ENCODE measurements around the gene GRAMD1C.
"Not testable (repeated sequence)": the region's sequence is repeated elsewhere in the genome, so short reads cannot be mapped to it uniquely, and the experiment has no call there.

GRAMD1C gene

DNA sequence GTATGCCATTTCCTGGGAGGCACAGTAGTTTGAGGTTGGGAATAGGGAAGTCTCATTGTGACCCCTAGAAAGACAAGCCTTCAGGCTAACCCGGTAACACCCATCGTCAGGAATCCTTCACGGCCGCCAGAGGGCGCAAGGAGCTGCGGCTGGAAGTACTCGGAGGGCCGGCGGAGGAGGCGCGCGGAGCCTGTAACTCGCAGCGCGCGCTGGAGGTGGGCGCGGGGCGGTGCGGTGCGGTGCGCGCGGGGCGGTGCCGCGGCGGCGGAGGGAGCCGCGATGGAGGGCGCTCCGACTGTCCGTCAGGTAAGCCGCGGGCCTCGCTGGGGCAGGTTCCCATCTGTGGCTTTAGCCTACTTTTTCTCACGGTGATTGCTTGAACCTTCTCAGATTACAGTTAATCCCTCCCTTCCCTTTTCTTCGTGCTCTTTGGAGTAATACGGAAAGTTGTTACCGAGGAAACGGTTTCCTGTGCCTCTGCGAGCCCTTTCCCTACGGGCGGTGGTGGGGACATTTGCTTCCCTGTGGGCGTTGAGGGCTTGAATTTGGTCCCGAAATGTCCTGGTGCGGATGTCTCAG is at the start of gene GRAMD1C:
Gene GRAMD1C (plus strand): TSS at position 158 of the 579 bp plus-strand sequence. CDS start 122 bp downstream, at position 280.
- peak; percentile 89 for DNase-seq

DNA sequence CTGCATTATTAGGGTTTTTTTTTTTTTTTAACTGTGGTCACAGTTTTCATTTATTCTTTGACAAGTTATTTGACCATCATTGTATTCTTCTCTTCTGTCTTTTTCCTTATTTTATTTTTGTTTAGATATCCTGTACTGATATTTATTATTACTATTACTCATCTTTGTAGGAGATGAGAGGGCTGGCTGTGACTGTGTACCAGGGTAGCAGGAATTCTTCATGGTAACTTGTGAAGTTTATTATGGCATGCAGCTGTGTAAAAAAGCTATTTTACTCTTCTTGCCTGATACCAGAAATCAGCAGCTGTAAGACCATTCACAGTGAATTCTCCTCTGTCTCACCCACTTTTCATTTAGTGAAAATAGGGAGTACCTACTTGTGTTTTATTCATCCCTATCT is 47.2 kb upstream of the GRAMD1C start:
- DNase-seq, result no peak

DNA sequence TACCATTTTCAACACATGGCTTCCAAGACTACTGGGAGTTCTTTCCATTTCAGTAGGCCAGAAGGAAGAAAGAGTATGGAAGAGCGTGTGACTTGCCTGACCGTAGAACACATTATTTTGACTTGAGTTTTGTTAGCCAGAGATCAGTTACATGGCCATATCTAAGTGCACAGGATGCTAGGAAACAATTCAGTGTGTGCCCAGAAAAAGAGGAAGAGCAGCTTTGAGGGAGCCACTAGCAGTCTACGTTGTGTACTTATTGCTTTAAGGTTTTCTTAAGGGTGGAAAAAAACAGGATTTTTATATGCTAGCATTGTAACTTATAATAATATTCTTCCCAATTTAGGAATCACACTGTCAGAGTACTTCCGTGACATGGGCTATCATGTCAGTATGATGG is 44.1 kb upstream of the GRAMD1C start:
- peak; percentile 25 for DNase-seq

DNA sequence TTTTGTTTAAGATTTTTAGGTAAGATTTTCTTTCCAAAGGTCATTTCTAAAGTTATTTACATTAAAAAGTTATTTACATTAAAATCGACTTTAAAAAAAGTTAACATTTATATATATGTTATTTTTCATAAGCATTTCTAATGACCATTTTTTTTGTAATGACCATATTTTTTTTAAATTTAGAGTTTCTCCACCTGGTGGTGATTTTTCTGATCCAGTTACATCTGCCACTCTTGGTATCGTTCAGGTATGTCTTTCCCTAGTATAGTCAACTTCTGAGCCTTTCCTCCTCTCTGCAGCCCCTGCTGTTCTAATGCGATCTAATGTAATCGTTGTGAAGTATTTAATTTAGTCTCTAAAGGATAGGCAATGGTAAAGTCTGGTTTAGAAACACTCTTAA is 42.9 kb upstream of the GRAMD1C start:
- DNase-seq, result no peak

DNA sequence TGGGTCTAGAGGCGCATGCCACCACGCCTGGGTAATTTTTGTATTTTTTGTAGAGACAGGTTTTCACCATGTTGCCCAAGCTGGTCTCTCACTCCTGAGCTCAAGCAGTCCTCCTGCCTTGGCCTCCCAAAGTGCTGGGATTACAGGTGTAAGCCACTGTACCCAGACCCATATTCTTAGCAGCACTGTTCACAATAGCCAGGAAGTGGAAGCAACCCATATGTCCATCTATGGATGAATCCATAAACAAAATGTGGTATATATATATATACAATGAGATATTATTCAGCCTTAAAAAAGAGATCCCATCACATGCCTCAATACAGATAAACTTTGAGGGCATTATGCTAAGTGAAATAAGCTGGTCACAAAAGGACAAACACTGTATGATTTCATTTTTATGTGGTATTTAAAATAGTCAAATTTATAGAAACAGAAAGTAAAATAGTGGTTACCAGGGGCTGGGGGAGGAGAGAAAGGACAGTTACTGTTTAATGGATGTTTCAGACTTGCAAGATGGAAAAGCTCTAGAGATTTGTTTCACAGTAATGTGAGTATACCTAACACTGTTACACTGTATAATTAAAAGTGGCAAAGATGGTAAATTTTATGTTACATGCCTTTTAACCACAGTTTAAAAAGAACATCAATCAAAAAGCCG is 35.7 kb upstream of the GRAMD1C start:
- no peak for DNase-seq

DNA sequence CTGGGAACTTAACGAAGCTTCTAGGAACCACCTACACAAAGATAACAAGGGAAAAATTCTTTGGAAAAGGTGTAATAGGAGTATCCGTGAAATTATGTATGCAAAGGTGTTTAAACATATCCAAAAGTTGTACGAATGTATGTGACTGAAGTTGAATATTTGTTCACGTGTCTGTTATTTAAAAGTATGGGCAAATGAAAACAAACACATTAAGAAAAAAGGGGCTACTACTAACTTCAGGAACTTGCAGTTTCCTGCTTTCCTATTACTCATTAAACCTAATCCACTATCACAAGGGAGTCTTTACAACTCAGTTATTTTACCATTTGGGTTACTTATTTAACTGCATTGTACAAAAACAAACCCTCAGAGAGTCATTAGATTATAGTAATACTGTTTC is 33.9 kb upstream of the GRAMD1C start:
- DNase-seq, result no peak

DNA sequence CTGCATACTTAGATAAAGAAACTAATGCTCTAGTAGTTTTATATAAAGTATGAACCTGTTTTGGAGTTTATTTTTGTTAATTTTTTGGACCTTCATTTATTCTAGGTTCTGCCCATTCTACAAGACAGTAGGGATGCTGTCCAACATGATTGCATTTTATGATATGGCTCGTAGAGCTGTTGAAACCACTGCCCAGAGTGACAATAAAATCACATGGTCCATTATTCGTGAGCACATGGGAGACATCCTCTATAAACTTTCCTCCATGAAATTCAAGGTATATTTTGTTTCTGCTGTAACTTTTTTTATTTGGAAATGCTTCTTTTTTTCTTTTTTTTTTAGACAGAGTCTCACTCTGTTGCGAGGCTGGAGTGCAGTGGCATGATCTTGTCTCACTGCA is 33.3 kb upstream of the GRAMD1C start:
- no peak for DNase-seq

DNA sequence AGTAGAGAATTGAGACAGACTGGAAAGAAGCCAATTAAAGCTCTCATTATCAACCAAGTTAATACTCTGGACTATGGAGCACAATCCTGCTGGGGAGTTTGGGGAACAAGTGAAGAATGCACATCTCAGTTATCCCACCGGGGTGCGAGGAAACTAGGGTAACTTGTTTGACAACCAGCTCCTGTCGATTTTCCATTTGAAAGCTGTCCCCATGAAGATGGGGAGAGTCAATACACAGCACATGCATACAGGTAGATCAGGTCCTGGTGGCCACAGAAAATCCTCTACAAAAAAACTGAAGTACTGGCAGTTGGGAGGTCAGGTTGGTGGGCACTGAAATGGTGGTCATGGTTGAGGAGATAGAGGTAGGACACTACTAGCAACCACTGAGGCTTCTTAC is 25.7 kb upstream of the GRAMD1C start:
- DNase-seq, result no peak

DNA sequence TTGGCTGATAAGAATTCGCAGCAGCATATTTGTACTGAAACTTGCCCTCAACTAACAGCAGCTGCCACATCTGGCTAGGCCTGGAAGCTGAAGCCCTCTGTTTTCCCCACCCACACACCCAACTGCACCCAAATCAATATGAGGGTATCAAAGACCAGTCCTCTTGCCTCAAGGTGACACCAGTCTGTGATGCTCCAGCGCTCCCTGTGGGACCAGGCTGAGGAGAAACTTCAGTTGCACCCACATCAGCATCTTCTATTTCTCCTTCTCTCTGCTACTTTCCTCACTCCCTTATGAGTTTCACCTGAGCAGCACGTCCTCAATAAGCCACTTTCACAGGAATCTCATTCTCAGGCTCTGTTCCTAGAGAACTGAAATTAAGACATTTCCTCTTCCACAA is 18.7 kb upstream of the GRAMD1C start:
- no peak for DNase-seq

DNA sequence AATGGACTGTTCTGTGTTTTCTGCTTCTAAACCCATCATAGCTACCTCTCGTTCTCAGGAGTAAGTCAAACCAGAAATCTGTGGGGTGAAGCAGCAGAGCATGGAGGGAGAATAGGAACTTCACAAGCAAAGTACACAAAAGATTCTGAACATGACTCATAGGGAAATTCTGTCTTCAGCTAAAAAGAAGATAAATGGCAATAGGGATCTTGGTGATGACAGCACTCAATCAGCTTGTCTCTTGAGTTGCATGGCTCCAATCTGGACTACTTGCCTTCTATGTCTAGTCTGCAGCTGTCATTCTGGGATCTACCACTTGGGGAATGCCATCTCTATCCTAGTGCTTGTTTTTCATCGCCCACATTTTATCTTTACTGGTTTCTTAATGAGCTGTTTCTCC is 13.5 kb upstream of the GRAMD1C start:
- DNase-seq, result peak; percentile 24

DNA sequence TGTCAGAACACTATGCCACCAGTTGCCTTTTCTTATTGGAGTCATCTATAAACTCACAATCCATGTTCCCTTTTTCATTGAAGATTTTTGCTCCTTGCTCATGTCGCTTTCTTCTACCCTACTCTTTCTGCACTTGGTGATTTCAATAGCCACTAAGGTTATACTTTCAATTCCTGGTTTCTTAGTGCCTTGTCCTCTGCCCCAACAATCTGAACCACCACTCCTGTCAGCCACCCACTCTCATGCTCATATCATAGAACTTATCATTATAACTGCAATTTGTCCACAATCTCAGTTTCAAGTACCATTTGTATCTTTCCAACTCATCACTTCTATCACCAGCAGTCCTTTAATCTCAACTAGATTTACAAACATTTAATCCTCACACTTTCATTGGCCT is 10.0 kb upstream of the GRAMD1C start:
- DNase-seq, result no peak

DNA sequence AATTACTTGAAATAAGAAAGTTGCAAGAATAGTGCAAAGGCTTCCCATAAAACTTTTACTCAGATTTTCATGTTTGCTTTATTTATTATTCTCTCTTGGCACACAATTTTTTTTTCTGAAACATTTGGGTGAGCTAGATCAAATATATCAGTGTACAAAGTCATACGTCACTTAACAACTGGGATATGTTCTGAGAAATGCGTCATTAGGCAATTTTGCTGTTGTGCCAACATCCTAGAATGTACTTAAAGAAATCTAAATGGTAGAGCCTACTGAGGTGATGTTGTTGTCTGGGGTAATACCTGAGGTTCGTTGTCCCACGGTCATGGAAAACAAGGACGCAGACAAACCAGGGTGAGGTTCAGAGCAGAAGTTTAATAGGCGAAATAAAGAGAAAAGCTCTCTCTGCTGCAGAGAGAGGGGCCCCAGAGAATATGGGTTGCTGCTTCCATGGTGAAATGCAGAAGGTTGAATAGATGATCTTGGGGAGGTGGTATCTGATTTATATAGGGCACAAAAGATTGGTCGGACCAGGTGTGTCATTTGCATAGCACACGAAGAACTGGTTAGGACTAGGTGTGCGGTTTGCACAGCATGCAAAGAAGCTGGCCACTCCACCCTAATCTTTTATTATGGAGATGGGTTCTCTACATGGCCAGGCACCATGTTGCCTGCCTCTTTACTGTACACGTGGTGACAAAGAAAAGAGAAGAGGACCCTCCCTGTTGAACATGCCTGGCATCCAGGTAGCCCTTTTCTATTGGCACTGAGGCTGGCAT is 8.8 kb upstream of the GRAMD1C start:
- DNase-seq, result no peak

DNA sequence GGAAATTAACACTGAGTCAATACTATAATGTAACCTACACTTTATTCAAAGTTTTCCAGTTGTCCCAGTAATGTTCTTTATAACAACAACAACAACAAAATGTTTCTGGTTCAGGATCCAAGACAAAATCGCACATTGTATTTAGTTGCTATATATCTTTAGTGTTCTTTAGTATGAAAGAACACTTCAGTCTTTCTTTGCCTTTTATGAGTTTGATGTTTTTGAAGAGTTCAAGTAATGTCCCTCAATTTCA is 7.6 kb upstream of the GRAMD1C start:
- no peak for DNase-seq

DNA sequence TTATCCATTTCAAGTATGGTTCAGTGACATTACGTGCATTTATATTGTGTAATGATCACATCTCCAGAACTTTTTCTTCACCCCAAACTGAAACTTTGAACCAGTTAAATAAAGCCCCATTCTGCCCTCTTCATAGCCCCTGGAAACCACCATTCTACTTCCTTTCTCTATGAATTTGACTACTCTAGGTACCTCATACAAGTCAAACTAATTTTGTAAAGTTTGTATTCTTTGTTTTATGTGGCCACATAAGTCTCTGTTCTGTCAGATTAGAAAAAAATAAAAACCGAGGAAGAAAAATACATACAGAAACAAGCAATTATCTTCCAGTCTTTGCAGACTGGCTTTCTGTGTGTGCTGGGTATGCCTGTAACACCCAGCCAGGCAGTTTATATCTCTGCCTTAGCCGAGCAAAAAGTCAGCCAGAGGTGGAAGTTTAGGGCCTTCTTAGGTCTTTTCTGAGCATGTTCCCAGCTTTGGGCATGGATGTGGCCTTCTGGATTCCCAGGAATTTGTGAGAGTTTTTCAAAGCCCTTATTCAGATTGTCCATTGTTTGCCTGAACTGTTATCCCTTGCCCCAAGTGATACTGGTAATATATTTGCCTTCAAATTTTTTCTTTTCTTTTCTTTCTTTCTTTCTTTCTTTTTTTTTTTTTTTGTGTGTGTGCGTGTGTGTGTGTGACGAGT is 6.0 kb upstream of the GRAMD1C start:
- DNase-seq, result no peak

DNA sequence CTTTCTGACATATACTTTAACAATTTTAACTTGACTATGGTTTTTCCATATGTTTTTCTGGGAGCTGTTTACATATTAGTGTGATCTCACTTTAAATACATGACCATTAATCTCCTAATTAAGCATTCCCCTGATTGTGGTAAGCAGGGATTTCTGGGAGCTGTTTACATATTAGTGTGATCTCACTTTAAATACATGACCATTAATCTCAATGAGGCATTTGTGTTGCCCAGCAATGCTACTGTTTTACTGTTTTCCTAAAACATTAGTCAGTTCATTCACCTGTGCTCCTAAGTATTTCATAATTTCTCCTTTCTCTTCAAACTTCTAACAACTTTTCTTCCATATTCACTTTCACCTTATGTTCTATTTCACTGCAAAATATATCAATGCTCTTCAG is 3.6 kb upstream of the GRAMD1C start:
- DNase-seq, result no peak

DNA sequence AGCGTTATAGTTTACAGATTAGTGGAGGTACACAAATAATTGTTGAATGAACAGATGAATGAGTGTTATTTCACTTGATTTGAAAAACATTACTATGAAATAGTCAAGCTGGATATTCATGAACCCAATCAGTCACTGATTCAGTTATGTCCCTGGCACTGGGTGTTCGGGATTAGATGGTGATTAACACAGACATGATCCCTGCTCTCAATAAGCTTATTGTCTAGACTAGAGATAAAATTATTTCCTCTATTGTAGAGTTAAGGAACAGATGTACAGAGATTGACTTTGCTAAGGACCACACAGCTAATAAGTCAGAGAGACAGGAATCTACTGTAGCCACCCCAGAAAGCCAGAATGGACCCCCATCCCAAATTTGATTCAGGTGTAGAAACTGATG is 963 bp downstream of the GRAMD1C start:
- no peak for DNase-seq

DNA sequence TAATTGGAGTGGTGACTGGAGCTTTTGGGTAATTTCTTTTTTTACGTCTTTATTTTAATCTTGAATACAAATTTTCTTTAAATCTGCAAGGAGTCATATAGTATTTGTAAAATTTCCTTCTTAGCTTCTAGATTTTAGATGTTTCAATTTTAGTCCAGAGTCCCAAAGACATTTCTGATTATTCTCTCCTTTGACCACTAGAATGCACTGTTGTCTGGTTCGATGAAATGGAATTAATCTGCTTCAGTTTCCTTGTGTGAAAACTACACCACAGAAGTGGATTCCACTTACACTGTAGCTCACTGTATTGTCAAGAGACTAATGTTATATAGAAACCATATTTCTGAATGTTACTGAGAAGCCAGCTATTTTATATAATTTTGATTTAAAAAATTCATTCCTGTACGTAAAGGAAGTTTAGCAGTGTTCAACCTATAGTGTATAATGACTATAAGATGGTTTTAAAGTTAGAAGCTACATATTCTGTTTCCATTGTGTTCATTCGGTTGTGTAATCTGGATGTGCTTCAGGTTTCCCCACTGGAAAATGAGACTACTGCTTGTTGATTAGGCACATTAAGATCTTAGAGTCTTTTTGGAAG is 6.1 kb downstream of the GRAMD1C start:
- peak; percentile 74 for DNase-seq

DNA sequence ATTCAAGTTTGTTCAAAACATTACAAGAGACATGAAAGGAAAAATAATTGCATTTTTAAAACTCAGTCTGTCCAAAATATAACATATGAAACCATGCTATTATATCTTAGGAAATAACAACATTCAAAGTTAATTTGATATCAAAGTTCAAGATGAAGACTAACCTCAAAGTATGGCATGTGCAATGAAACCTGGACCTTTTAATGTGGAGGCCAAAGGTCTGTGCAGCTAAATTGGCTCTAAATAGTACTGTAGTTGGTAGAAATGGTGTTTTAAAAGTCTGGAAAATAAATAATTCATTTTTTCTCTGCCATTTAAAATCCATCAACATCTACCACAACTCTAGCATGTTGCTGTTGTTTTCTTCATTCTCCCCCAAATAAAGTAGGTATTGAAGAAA is 8.7 kb downstream of the GRAMD1C start:
- DNase-seq, result no peak

DNA sequence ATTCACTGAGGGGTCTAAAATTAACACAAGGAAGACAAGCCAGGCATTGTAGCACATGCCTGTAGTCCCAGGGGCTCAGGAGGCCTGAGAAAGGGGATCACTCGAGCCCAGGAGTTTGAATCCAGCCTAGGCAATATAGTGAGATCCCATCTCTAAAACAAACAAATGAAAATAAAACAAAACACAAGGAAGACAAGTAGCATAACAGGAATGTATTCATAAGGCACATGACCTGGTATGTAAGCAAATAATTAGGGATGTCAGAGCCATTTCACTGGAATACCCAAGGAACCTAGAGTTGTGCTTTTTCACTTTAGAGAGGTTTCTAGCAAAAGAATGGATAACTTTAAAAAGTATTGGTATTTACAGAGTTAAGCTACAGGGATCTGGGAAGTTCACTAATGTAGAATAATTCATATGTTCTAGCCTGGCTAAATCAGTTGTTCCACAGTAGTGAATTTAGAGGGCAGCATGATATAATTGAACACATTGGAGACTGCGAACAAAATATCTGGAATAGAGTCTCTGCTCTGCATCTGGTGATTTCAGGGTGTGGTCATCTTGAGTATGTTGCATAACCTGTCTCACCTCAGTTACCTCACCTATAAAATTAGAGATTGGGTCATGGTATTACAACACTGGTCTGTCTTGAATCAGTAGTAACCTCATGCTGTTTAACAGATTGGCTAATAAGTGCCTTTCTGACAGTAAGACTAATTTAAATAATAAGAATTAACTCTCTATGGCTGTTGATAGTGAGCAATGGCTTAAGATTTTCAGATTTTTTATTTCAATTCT is 9.3 kb downstream of the GRAMD1C start:
- DNase-seq, result no peak

DNA sequence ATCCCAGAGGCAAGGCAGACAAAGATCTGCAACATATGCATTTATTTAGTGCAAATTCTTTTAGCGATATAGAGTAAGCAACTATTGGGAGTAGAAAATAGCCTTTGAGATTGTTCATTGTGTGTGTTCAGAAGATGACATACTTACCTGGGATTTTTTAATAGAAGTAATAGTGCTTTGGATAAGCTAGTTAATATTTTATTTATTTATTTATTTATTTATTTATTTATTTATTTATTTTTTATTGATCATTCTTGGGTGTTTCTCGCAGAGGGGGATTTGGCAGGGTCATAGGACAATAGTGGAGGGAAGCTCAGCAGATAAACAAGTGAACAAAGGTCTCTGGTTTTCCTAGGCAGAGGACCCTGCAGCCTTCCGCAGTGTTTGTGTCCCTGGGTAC is 10.5 kb downstream of the GRAMD1C start:
- DNase-seq, result not testable (repeated sequence)

DNA sequence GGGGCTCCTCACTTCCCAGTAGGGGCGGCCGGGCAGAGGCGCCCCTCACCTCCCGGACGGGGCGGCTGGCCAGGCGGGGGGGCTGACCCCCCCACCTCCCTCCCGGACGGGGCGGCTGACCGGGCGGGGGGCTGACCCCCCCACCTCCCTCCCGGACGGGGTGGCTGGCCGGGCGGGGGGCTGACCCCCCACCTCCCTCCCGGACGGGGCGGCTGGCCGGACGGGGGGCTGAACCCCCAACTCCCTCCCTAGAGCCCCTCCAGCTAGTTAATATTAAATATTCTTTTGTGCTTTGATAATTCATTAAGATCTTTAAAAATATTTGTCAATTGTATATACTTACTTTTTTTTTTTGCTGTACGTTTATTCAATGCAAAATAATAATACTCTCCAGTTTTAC is 11.3 kb downstream of the GRAMD1C start:
- DNase-seq, result not testable (repeated sequence)

DNA sequence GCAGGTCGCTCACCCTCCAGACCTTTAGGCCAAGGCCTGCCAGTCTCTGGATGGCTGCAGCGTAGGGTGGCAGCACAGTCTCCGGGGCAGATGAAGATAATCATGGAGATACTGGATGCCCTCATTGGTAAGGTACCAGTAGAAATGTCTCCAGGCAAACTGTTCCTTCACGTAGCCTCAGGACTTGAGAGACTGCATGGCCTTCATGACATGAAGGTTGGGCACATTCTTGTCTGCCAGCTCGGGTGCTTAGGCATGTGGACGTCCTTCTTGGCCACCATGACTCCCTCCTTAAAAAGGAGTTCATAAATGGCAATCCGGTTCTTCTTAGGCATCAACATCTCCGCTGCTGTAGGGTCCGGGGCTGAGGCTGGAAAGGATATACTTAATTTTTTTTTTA is 11.8 kb downstream of the GRAMD1C start:
- DNase-seq, result not testable (repeated sequence)

DNA sequence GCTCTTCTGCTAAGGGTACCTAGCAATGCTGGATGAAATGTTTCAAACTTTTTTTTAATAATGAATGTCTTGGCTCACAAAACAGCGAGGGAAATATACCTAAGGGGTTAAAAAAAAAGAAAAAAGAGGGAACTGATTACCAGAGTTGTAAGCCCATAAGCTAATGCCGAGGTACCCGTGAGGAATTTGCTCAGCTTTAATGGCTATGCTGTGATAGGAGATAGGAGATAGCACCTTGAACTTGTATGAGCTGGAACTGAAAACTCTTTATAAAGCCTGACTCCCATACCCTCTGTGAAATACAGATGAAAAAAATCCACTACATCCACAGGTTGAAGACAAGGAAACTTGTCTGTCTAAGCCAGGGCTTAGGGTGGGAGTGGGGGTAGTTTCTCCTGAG is 13.9 kb downstream of the GRAMD1C start:
- no peak for DNase-seq

Data from hematopoietic multipotent progenitor cell treated with erythropoietin and hydrocortisone succinate and interleukin-3 and kit ligand, for 6 days (in vitro differentiated cells).